HG02885 (cell line): ENCODE results near the gene PSME1.

Source experiments
- ATAC-seq: cut with Tn5 transposase; IDR thresholded peaks from one replicate; pipeline ENCODE4 v1.9.1; 2021; ENCODE audit warnings: mild to moderate bottlenecking; ENCODE audit not compliant: unreplicated experiment, poor library complexity

Gene PSME1

DNA sequence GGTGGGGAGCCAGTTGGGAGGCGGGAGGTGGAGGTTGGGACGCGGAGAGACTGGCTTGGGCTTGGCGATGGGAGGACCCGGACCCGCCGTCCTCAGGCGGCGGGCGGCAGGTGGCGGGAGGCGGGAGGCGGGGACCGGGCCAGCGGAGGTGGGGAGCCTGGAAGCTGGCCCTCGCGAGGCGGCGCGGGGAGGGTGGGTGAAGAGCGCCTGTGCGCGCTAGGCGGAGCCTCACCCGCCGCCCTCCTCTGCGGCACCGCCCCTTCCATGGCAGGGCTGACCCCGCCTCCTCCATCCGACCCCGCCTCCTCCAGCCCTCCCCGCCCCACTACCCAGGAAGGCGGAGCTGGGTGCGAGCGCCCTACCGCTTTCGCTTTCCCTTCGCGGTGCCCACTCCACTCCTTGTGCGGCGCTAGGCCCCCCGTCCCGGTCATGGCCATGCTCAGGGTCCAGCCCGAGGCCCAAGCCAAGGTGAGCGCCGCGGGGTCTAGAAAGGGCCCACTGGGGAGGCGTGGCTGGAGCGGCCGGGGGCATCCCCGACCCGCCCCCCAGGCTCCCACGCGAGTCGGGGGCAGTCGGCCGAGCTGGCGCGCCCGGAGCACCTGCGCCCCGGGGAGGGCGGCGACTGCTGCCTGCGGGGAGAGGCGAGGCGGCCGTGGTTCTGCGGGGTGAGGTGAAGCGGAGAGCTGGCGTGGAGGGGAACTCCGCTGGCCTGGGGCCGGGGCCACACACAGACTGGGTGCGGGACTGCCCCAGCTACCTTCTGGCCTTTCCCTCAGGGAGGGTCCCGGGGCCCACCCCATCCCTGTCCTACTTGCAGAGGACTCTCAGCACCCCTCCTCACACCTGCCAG lies at the start of gene PSME1:
PSME1 (plus strand) TSS at position 361 of the 850 bp plus-strand sequence; CDS start at position 430, 69 bp downstream.
- ATAC-seq: peak; percentile 89

DNA sequence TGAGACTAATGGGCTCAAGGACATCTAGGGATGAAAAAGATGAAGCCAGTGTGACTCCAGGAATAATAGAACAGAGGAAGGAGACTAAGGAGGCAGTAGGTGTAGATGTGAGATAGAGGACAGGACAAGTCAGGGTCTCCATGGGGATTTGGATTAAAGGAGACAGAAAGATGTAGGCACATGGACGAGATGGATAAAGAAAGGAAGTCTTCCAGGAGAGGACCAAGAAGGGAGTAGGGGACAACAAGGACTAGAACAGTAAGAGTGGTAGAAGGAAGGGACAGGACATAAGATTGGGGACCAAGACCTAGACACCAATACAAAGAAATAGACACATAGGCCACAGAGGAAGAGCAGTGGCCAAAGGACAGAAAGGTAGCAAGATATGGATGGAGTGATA lies 49.0 kb upstream of the PSME1 start:
- ATAC-seq: no peak

DNA sequence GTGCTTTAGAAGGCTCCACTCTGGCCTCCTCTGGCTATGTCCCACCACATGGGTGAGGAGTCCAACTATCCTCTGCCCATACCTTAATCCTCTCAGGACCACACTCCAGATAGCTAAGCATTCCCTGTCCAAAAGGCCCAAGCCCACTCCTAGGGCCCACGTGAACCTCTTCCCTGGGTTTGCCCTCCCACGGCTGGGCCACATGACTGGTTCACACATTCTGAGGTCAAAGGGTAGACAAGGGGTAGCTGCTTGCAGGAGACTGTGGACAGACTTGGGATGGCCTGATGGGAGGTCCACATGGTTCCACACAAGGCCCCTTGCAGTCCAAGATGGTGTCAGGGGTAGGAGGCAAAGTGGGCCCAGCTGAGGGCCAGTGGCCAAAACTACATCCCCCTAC lies 47.9 kb upstream of the PSME1 start:
- no peak for ATAC-seq

DNA sequence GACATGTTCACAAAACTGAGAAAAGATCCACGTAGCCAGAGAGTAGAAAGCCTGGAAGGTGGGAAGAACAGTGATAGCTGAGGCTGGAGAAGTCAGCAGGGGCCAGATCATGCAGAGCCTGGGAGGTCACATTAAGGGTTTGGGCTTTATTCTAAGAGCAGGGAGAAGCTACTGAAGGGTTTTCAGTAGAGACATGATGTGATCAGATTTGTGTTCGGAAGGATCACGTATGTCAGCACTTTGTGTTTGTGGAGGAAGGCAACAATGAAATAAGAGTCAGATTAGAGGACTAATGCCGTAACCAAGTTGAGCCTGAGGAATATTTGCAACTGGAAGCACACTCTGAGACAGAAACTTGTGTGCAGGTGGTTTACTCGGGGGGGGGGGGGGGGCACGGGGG lies 46.1 kb upstream of the PSME1 start:
- ATAC-seq: no peak

DNA sequence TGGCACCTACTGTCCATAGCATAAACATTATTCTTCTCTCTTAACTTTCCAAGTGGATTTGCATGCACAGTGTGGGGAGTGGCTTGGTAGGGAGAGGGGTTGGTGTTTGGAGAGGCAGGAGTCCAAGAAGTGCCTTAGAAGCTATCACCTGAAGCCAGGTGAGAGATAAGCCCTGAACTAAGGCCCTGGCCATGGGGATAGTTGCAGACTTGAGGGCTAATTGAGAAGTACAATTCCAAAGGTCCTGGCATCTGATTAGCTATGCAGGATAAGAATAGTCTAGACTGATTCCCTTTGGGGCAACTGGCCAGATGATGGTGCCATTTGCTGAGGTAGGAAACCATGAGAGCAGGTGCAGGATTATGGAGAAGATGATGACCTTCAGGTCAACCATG lies 43.9 kb upstream of the PSME1 start:
- no peak for ATAC-seq

DNA sequence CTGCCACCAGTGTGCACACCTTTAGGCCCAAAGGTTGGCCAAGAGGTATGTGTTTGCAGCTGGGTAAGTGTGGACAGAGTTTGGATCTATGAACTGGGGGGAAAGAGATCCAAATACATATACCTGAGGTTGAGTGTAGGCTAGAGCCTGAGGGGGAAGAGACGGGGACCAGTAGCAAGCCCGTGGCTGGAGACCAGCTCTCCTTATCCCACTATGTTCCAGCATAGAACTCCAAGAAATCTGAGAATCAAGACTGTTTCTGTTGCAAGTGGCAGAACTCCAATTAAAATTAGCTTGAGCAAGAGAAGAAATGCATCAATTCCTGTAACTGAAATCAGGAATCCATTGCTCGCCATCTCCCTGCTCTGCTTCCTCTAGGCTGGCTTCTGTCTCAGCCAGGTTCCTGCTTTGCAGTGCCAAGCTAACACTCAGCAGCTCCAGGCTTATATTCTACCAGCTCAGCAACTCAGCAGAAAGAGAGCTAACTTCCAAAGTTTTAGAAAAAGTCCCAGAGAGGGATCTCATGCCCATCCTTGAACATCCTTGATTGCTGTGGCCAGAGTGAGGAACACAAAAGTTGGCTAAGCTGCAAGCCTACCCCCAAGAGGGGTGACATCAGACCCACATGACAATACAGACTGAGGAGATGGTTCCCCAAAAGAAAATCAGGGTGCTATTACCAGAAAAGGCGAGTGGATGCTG lies 43.3 kb upstream of the PSME1 start:
- ATAC-seq: no peak

DNA sequence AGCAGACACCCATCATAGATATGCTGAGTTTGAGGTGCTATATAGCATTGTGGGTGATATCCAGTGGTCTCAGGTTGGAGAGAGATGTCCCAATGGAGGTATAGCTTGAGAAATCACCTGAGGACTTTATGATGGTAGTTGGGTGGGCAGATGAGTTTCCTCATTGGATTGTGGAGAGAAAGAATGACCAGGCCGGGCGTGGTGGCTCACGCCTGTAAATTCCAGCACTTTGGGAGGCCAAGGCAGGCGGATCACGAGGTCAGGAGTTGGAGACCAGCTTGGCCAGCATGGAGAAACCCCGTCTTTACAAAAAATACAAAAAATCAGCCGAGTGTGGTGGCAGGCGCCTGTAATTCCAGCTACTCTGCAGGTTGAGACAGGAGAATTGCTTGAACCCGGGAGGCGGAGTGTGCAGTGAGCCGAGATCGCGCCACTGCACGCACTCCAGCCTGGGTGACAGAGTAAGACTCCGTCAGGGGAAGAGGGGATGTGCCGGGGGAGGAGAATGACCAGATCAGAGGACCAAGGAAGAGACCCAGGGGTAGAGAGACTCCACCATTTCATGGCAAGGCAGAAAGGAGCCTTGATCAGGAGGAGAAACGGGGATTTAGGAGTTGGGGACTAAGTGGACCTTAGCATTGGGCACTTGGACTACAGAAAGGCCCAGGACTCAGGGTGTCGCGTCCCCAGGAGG lies 42.6 kb upstream of the PSME1 start:
- ATAC-seq: no peak

DNA sequence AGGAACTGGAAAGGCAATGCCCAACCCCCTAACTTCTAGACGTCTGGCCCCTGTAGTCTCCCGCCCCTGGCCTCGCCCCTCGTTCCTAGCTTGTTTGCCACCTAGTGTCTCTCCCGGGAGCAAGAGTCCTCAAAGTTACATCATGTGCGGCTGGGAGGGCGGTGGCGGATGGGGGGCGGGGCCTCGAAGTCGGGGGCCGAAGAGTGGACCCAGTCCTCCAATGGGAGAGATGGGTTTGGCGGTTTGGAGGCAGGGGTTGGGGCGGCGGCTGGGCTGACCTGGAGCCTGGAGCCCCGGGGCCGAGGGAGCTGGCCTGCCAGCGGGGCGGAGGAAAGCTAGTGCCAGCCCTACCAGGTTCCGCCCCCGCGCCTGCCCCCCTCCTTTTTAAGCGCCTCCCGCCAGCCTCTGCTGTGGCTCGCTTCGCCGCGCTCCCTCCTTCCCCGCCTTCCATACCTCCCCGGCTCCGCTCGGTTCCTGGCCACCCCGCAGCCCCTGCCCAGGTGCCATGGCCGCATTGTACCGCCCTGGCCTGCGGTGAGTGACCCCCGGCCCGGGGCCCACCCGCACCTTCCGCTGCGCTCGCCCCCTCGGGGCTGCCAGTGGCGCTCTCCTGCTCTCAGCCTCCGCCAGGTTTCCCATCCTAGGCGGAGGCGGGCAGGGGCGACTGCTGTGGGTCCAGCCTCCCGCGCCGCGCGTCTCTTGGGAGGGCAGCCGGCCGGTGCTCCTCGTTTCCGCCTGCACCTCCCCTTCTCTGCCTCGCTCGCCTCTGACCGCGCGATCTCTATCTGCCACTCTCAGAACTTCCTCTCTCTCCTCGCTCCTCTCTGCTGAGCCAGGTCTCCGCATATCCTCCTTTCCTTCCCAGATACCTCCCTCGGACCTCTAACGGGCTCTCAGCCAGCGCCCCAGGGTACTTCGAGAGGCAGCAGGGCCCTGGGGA lies 41.8 kb upstream of the PSME1 start, which contains the start of gene PCK2:
PCK2 (plus strand) TSS at position 411 of the 940 bp plus-strand sequence; CDS start at position 506, 95 bp downstream.
- peak; percentile 52 for ATAC-seq

DNA sequence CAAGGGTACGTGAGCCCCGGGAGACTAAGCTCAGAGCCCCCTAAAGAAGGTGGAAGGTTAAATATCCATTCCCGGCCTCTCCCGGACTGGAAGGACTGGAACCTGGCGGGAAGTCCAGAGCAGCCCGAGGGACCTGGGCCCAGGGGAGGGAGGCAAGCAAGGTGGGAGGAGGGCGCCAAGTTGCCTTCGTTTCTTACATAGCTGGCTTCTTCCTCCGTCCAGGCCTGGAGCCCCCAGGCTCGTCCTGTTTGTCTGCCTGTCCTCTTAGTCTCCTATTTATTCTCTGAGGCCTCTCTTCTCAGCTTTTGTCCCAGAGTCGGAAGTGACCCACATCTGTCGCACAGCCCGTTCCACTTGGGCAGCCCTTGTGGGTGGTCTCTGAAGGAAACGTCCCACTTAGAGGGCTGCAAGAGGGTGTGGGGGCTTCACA lies 41.1 kb upstream of the PSME1 start:
- no peak for ATAC-seq

DNA sequence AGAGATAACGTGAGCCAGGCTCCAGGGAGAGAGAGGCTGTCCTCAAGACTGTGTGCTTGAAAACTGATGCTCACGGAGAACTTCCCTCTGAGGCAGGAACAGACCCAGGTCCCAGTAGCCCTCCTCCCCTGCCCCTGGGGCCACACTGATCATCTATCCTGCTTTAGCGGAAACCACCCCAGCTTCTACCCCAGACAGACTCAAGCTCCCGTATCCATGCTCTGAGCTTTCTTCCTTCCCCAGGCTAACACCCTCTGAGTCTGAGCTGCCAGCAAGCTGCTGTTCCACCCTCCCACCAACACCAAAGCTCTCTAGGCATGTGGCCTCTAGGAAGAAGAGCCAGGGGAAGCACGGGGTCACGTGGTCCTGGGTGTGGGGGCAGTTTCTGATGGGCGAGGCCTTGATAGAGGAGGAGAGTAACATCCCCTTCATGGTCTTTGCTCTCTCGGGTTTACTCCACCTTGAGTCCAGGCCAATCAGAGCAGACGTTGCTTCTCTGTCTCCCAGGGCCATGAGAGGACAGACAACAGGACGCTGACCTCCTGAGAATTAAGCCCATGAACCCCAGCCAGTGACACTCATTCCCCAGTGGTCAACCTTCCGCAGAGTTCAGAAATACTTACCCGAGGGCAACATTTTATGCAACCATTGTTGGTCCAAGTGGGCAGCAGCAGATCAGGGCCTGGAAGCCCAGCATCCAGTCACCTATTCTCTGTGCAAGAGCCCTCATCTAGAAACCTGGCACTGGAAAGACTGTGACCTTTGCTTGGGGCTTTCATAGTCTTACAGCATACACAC lies 40.5 kb upstream of the PSME1 start:
- peak; percentile 75 for ATAC-seq

DNA sequence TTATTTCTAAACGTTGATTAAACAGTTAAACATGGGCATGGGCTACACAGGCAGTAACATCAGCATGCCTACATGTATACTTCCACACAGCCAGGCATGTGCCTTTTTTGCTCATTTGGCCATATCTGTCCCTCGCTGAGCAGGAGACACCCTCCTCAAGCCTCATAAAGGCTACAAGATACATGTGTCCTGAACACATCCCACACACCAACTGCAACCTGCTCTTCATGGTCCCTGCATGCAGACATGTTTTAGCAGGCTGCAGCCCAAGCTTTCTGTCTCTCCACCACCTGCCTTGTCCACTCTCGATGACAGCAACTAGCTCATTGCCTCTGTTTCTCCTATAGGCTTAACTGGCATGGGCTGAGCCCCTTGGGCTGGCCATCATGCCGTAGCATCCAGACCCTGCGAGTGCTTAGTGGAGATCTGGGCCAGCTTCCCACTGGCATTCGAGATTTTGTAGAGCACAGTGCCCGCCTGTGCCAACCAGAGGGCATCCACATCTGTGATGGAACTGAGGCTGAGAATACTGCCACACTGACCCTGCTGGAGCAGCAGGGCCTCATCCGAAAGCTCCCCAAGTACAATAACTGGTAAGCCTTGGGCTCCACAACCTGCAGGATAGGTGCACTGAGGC lies 39.3 kb upstream of the PSME1 start:
- ATAC-seq: no peak

DNA sequence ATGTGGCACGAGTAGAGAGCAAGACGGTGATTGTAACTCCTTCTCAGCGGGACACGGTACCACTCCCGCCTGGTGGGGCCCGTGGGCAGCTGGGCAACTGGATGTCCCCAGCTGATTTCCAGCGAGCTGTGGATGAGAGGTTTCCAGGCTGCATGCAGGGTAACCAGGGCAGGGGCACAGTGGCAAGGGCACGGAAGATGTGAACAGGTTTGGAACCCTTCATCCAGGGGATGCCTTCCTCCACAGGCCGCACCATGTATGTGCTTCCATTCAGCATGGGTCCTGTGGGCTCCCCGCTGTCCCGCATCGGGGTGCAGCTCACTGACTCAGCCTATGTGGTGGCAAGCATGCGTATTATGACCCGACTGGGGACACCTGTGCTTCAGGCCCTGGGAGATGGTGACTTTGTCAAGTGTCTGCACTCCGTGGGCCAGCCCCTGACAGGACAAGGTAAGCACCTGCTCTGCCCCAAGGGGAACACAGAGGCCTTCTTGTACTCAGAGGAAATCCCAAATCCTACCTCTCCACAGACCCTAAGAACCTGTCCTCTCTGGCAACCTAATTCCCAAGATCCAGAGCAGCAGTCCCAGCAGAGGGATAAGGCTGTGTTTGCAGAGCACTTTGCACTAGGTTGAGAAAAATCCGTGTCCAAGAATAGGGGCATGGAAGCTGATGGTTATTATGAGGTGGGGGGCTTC lies 37.6 kb upstream of the PSME1 start:
- ATAC-seq: no peak

DNA sequence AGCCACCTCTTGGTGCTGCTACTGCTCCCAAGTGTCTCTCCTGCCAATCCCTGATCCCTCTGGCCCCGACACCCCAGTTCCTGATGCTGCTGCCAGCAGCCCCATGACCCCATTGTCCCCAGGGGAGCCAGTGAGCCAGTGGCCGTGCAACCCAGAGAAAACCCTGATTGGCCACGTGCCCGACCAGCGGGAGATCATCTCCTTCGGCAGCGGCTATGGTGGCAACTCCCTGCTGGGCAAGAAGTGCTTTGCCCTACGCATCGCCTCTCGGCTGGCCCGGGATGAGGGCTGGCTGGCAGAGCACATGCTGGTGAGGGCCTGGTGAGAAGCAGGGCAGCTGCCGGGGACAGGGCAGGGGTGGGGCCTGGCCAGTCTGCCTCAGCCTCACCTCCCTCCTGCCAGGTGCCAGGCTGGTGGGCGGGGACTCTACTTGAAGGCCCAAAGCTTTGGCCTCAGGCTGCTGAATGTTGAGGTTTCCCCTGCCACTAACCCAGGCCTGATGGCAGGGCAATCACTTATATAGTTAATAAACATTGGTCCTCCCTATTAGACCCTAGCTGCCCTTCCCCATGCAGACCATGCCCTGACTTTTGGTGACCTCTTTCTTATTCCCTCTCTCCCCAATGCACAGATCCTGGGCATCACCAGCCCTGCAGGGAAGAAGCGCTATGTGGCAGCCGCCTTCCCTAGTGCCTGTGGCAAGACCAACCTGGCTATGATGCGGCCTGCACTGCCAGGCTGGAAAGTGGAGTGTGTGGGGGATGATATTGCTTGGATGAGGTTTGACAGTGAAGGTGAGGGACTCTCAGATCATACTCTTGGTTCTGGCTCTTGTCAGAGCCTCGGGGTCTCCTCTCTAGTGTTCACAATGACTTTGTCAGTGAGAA lies 36.8 kb upstream of the PSME1 start:
- no peak for ATAC-seq

DNA sequence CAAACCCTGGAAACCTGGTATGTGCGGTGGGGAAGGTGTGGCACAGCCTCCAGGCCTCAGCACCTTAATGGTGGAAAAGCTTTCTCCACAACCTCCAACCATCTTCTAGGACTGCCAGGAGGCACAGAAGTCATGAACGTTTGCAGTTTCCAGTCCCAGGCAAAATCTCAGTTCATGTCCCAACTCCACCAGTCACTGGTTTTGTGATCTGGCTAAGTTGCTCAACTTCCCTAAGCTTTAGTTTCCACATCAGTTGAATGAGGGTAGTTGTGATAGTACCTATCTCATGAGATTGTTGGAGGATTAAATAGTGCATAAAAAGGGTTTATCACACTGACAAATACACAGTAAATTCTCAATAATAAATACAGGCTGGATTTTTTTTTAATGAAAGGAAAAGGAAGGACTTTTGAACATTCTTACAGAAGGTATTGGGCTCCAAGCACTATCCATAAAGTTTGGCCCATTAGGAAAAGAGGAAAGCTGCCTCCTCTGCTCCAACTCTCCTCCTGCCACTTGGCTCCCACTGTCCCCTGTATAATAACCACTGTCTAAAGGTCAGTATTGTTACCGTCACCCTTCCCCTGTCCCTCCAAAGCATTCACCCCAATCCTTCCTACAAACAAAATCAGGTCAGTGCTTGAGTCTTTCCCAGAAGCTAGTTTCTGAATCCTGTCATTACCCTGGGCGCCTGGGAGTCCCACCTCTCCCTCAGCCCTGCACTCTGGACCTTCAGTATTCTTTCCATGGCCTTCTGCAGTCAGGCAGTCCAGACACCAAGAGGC lies 35.6 kb upstream of the PSME1 start:
- ATAC-seq: no peak

DNA sequence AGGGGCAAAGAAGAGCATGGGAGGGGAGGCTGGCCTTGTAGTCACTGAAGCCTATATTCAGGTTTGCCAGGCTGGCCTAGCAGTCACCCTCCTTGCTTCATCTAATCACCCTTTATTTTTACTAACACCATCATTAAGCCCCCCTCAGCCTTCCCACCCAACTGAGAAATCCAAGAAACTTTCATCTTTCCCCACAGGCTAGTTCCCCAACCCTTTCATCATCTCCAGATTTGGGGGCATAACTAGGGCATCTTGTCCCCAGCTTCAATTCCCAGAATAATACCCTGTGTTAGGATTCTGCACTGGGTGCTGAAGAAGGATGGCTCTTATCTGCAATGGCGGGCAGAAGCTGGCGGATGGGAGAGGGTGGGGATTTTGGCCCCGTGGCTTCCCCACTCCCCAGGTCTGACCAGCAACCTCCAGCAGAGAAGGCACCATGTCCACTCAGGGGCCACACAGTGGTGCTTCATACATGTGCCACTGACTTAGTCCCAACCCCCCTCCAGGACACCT lies 35.0 kb upstream of the PSME1 start:
- no peak for ATAC-seq
